ENCODE results near the gene NDST3. TPM values are rescaled to one million over a fixed set of nuclear protein-coding genes. Genes with fewer than 3 reads are reported as not detected.

Gene NDST3
- total RNA-seq, 1 experiment from 2014 or later = not detected

DNA sequence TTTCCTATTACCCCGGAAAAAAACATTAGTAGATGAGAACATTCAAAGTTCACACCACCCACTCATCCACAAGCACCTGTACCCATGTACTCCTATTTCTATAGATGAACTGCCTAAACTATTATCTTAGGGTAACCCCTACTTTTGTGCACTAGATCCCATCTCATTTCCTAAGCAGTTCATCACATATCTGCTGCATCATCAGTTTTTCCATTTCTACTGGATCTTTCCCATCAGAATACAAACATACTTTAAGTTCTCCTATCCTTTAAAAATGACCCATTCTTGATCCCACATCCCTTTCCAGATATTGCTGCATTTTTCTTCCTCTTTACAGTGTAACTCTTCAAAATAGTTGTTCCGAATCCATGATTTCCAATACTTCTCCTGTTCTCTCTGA lies 237.5 kb downstream of the NDST3 start:
- no TSS peak for BruUV-seq (replicated peaks)

DNA sequence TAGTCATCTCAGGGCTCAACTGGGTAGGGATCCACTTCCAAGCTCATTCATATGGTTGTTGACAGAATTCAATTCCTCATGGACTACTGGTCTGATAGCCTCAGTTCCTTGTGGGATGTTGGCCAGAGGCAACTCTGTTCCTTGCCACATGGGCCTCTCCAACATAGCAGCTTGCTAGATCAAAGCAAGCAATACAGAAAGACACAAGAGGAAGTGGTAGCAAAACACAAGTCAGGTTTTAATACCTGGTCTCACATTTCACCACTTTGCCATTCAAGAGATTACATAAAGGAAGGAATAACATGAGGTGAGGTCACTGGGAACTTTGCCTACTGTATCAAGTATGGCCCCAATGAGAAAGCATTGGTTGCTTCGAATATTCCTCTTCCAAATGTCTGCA lies 239.4 kb downstream of the NDST3 start:
- ATAC-seq (no peak), DNase-seq (ENCODE audit: low read depth, low spot score) (no peak)
- Histone ChIP-seq H3K4me1 (ENCODE audit: control insufficient read depth, insufficient read depth, low read length) (no peaks in the 10 kb centered on the region), H3K36me3 (ENCODE audit: control insufficient read depth, insufficient read depth, low read length) (no peaks in the 10 kb centered on the region), H3K9me3 (ENCODE audit: control insufficient read depth, insufficient read depth, low read depth, low read length) (no peaks in the 10 kb centered on the region), H3K27me3 (ENCODE audit: control insufficient read depth, insufficient read depth, low read length) (no peaks in the 10 kb centered on the region; the same call in 1 of the 2 replicates), H3K27ac (ENCODE audit: low read length) (no peak overlapping the region), H3K4me3 (ENCODE audit: low read depth in 2 of 2, low read length in 2 of 2) (no peak overlapping the region)
- TF ChIP-seq TCF7L2 (IDR thresholded peaks at IDR 0.05; ENCODE audit: low read depth, low read length) (no peak), SIN3A (IDR thresholded peaks at IDR 0.05; ENCODE audit: borderline replicate concordance, insufficient read depth, low read depth, low read length) (no peak), POLR2AphosphoS5 (IDR thresholded peaks at IDR 0.05; ENCODE audit: low read depth, low read length) (no peak)
- TF ChIP-seq, protein P1, sequence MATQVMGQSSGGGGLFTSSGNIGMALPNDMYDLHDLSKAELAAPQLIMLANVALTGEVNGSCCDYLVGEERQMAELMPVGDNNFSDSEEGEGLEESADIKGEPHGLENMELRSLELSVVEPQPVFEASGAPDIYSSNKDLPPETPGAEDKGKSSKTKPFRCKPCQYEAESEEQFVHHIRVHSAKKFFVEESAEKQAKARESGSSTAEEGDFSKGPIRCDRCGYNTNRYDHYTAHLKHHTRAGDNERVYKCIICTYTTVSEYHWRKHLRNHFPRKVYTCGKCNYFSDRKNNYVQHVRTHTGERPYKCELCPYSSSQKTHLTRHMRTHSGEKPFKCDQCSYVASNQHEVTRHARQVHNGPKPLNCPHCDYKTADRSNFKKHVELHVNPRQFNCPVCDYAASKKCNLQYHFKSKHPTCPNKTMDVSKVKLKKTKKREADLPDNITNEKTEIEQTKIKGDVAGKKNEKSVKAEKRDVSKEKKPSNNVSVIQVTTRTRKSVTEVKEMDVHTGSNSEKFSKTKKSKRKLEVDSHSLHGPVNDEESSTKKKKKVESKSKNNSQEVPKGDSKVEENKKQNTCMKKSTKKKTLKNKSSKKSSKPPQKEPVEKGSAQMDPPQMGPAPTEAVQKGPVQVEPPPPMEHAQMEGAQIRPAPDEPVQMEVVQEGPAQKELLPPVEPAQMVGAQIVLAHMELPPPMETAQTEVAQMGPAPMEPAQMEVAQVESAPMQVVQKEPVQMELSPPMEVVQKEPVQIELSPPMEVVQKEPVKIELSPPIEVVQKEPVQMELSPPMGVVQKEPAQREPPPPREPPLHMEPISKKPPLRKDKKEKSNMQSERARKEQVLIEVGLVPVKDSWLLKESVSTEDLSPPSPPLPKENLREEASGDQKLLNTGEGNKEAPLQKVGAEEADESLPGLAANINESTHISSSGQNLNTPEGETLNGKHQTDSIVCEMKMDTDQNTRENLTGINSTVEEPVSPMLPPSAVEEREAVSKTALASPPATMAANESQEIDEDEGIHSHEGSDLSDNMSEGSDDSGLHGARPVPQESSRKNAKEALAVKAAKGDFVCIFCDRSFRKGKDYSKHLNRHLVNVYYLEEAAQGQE (IDR thresholded peaks at IDR 0.05; ENCODE audit: insufficient read depth in 1 of 2, low read depth in 2 of 2, low read length in 1 of 2) = no peak
- TF ChIP-seq, protein P2, sequence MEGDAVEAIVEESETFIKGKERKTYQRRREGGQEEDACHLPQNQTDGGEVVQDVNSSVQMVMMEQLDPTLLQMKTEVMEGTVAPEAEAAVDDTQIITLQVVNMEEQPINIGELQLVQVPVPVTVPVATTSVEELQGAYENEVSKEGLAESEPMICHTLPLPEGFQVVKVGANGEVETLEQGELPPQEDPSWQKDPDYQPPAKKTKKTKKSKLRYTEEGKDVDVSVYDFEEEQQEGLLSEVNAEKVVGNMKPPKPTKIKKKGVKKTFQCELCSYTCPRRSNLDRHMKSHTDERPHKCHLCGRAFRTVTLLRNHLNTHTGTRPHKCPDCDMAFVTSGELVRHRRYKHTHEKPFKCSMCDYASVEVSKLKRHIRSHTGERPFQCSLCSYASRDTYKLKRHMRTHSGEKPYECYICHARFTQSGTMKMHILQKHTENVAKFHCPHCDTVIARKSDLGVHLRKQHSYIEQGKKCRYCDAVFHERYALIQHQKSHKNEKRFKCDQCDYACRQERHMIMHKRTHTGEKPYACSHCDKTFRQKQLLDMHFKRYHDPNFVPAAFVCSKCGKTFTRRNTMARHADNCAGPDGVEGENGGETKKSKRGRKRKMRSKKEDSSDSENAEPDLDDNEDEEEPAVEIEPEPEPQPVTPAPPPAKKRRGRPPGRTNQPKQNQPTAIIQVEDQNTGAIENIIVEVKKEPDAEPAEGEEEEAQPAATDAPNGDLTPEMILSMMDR (IDR thresholded peaks at IDR 0.05) = no peak
- in situ Hi-C loops (cut with HindIII; ENCODE audit: low pct_unique_long_range_greater_than_20kb, low sequenced_read_pairs) = no loop called here
- BruUV-seq (replicated peaks) = no TSS peak
- ChIA-PET POLR2A (no interaction called here), CTCF (no interaction called here)
- intact Hi-C loops (cut with micrococcal nuclease; ENCODE audit: unreplicated experiment) = no loop called here

More for the DNA sequence above, 237.5 kb downstream of the NDST3 start:
- DNase-seq (ENCODE audit: low read depth, low spot score) (no peak), ATAC-seq (no peak)
- Histone ChIP-seq H3K36me3 (ENCODE audit: control insufficient read depth, insufficient read depth, low read length) (no peaks in the 10 kb centered on the region), H3K27ac (ENCODE audit: low read length) (no peak overlapping the region), H3K4me1 (ENCODE audit: control insufficient read depth, insufficient read depth, low read length) (no peaks in the 10 kb centered on the region), H3K4me3 (ENCODE audit: low read depth in 2 of 2, low read length in 2 of 2) (no peak overlapping the region), H3K9me3 (ENCODE audit: control insufficient read depth, insufficient read depth, low read depth, low read length) (no peaks in the 10 kb centered on the region), H3K27me3 (ENCODE audit: control insufficient read depth, insufficient read depth, low read length) (no peaks in the 10 kb centered on the region; the same call in 1 of the 2 replicates)
- TF ChIP-seq POLR2AphosphoS5 (IDR thresholded peaks at IDR 0.05; ENCODE audit: low read depth, low read length) = no peak
- TF ChIP-seq, protein P1 (IDR thresholded peaks at IDR 0.05; ENCODE audit: insufficient read depth in 1 of 2, low read depth in 2 of 2, low read length in 1 of 2) = no peak
- POLR2A ChIA-PET = no interaction called here
- CTCF ChIA-PET = no interaction called here
- intact Hi-C loops (cut with micrococcal nuclease; ENCODE audit: unreplicated experiment) = no loop called here
- in situ Hi-C loops (cut with HindIII; ENCODE audit: low pct_unique_long_range_greater_than_20kb, low sequenced_read_pairs) = no loop called here

All from Panc1 (cell line).